GM21381 (cell line): ENCODE results near the gene ABHD15.
A peak's percentile ranks its signal among the peaks of the same experiment; 100 is the strongest.

ENCODE experiments used
- ATAC-seq: cut with Tn5 transposase; IDR thresholded peaks from one replicate; pipeline ENCODE4 v1.9.1; 2021; ENCODE audit warnings: mild to moderate bottlenecking, moderate library complexity; ENCODE audit not compliant: unreplicated experiment

The ABHD15 gene

GRCh38 chr17:29566473-29567303, at the start of gene ABHD15:
ABHD15 (minus strand) TSS chr17:29567037; CDS start chr17:29566966, 71 bp downstream.
- ATAC-seq = peak; percentile 25

- ATAC-seq = peak; percentile 49
These were observed 48.9 kb upstream of the ABHD15 start for GRCh38 chr17:29615492-29616299.

- no peak for ATAC-seq
These were observed 48.2 kb upstream of the ABHD15 start for GRCh38 chr17:29615048-29615385.

- ATAC-seq = no peak
These were observed 47.7 kb upstream of the ABHD15 start for GRCh38 chr17:29614349-29615047.

GRCh38 chr17:29613856-29614255, 47.0 kb upstream of the ABHD15 start:
- ATAC-seq = no peak

GRCh38 chr17:29613352-29613837, 46.6 kb upstream of the ABHD15 start:
- no peak for ATAC-seq

GRCh38 chr17:29612404-29613280, 45.8 kb upstream of the ABHD15 start:
- ATAC-seq = no peak

GRCh38 chr17:29612094-29612403, 45.2 kb upstream of the ABHD15 start:
- ATAC-seq = no peak

GRCh38 chr17:29611351-29612093, 44.7 kb upstream of the ABHD15 start:
- no peak for ATAC-seq

- ATAC-seq = no peak
These were observed 43.6 kb upstream of the ABHD15 start for GRCh38 chr17:29610395-29610794.

GRCh38 chr17:29608986-29609385, 42.1 kb upstream of the ABHD15 start:
- no peak for ATAC-seq

- ATAC-seq = no peak
These were observed 40.8 kb upstream of the ABHD15 start for GRCh38 chr17:29607557-29608195.

- no peak for ATAC-seq
These were observed 36.4 kb upstream of the ABHD15 start for GRCh38 chr17:29603109-29603674.

GRCh38 chr17:29597361-29598172, 30.7 kb upstream of the ABHD15 start:
- no peak for ATAC-seq

GRCh38 chr17:29596811-29597210, 30.0 kb upstream of the ABHD15 start:
- no peak for ATAC-seq

GRCh38 chr17:29595943-29596774, 29.3 kb upstream of the ABHD15 start:
- no peak for ATAC-seq
